H9 (cell line): ENCODE data around the gene HMGA1. TPM values are rescaled to one million over a fixed set of nuclear protein-coding genes. Genes with fewer than 3 reads are reported as not detected.

Source experiments
- DNase-seq: peaks from one replicate; pipeline ENCODE4 v3.0.0-alpha.2; 2017
- H2AFZ ChIP-seq: one replicate; pipeline ENCODE4 v1.6.1; 2013; ENCODE audit warnings: mild to moderate bottlenecking, low read length, control low read depth, moderate library complexity
- H2AK5ac ChIP-seq: 2 replicates; pipeline ENCODE4 v1.6.1; 2013; ENCODE audit warnings: low read length, control low read depth, mixed read lengths; ENCODE audit not compliant: insufficient read length
- H2BK120ac ChIP-seq: one replicate; pipeline ENCODE4 v1.6.1; 2013; ENCODE audit warnings: low read depth, mild to moderate bottlenecking, low read length, control low read depth, inconsistent platforms; ENCODE audit not compliant: poor library complexity, severe bottlenecking
- H2BK12ac ChIP-seq: 2 replicates; pipeline ENCODE4 v1.6.1; 2013; ENCODE audit warnings: low read length, control low read depth, mixed read lengths, low read depth; ENCODE audit not compliant: insufficient read length
- H2BK15ac ChIP-seq: 2 replicates; pipeline ENCODE4 v1.6.1; 2013; ENCODE audit warnings: low read depth, low read length, control low read depth
- H2BK20ac ChIP-seq: one replicate; pipeline ENCODE4 v1.6.1; 2013; ENCODE audit warnings: low read depth, mild to moderate bottlenecking, low read length, control low read depth, inconsistent platforms; ENCODE audit not compliant: poor library complexity, severe bottlenecking
- H2BK5ac ChIP-seq: 2 replicates; pipeline ENCODE4 v1.6.1; 2013; ENCODE audit warnings: low read length, control low read depth, mixed read lengths; ENCODE audit not compliant: insufficient read length
- H3K14ac ChIP-seq: 2 replicates; pipeline ENCODE4 v1.6.1; 2013; ENCODE audit warnings: low read length, control low read depth; ENCODE audit not compliant: insufficient read depth
- H3K18ac ChIP-seq: 2 replicates; pipeline ENCODE4 v1.6.1; 2013; ENCODE audit warnings: low read depth, mild to moderate bottlenecking, mixed read lengths, low read length, control low read depth; ENCODE audit not compliant: insufficient read length
- H3K23ac ChIP-seq: 2 replicates; pipeline ENCODE4 v1.6.1; 2013; ENCODE audit warnings: low read length, control low read depth, mixed read lengths, low read depth; ENCODE audit not compliant: insufficient read length
- H3K23me2 ChIP-seq: 2 replicates; pipeline ENCODE4 v1.6.1; 2013; ENCODE audit warnings: low read depth, mild to moderate bottlenecking, mixed read lengths, low read length, control low read depth; ENCODE audit not compliant: insufficient read length, poor library complexity, severe bottlenecking
- H3K27ac ChIP-seq: 2 replicates; pipeline ENCODE4 v1.5.1; 2013; ENCODE audit warnings: low read length, control low read depth, mixed read lengths, low read depth; ENCODE audit not compliant: insufficient read length
- H3K27me3 ChIP-seq: 2 replicates; pipeline ENCODE4 v1.6.1; 2013; ENCODE audit warnings: low read length, control low read depth, inconsistent platforms; ENCODE audit not compliant: insufficient read depth
- H3K4ac ChIP-seq: 2 replicates; pipeline ENCODE4 v1.6.1; 2013; ENCODE audit warnings: low read depth, mild to moderate bottlenecking, control low read depth, inconsistent platforms, low read length, moderate library complexity
- H3K4me1 ChIP-seq: 2 replicates; pipeline ENCODE4 v1.6.1; 2013; ENCODE audit warnings: low read length, control low read depth, inconsistent platforms; ENCODE audit not compliant: insufficient read depth
- H3K4me2 ChIP-seq: 2 replicates; pipeline ENCODE4 v1.6.1; 2013; ENCODE audit warnings: low read length, control low read depth, mixed read lengths; ENCODE audit not compliant: insufficient read length, insufficient read depth
- H3K56ac ChIP-seq: 2 replicates; pipeline ENCODE4 v1.6.1; 2013; ENCODE audit warnings: low read depth, mild to moderate bottlenecking, mixed read lengths, low read length, control low read depth; ENCODE audit not compliant: insufficient read length
- H3K79me1 ChIP-seq: 2 replicates; pipeline ENCODE4 v1.6.1; 2013; ENCODE audit warnings: low read depth, mild to moderate bottlenecking, moderate library complexity, low read length, control low read depth, inconsistent platforms; ENCODE audit not compliant: insufficient read depth, poor library complexity, severe bottlenecking
- H3K79me2 ChIP-seq: 2 replicates; pipeline ENCODE4 v1.6.1; 2013; ENCODE audit warnings: low read length, control low read depth, inconsistent platforms; ENCODE audit not compliant: insufficient read depth
- H3K9ac ChIP-seq: 2 replicates; pipeline ENCODE4 v1.6.1; 2013; ENCODE audit warnings: low read length, control low read depth, mixed read lengths; ENCODE audit not compliant: insufficient read length; ENCODE audit errors: extremely low read depth
- H3K9me3 ChIP-seq: one replicate; pipeline ENCODE4 v1.6.1; 2013; ENCODE audit warnings: low read depth, low read length, inconsistent platforms; ENCODE audit not compliant: control insufficient read depth
- H3T11ph ChIP-seq: one replicate; pipeline ENCODE4 v1.6.1; 2013; ENCODE audit warnings: mild to moderate bottlenecking, low read length, control low read depth, inconsistent platforms
- H4K20me1 ChIP-seq: one replicate; pipeline ENCODE4 v1.6.1; 2013; ENCODE audit not compliant: control insufficient read depth, insufficient read length, insufficient read depth
- H4K5ac ChIP-seq: 2 replicates; pipeline ENCODE4 v1.6.1; 2013; ENCODE audit warnings: low read depth, mild to moderate bottlenecking, mixed read lengths, low read length, control low read depth; ENCODE audit not compliant: insufficient read length
- H4K8ac ChIP-seq: replicated peaks from 2 replicates; pipeline ENCODE4 v1.6.1; 2013; ENCODE audit warnings: low read length, control low read depth, mixed read lengths, low read depth; ENCODE audit not compliant: insufficient read length
- H4K91ac ChIP-seq: 2 replicates; pipeline ENCODE4 v1.6.1; 2013; ENCODE audit warnings: low read depth, mild to moderate bottlenecking, moderate library complexity, mixed read lengths, low read length, control low read depth; ENCODE audit not compliant: insufficient read length
- H3K27ac Mint-ChIP-seq, 3 experiments: 2 replicates in 2 of 3; 3 replicates in 1 of 3; pipeline ENCODE4 v1.8.0; 2020 to 2021; ENCODE audit warnings: mixed read lengths in 3 of 3, mild to moderate bottlenecking in 1 of 3, moderate library complexity in 1 of 3
- H3K27me3 Mint-ChIP-seq: 2 replicates; pipeline ENCODE4 v1.8.0; 2021; ENCODE audit warnings: low read depth, mild to moderate bottlenecking, moderate library complexity, mixed read lengths
- H3K36me3 Mint-ChIP-seq, 3 experiments: 2 replicates in 2 of 3; 3 replicates in 1 of 3; pipeline ENCODE4 v1.8.0; 2020 to 2021; ENCODE audit warnings: low read depth in 3 of 3, mixed read lengths in 3 of 3; ENCODE audit not compliant: insufficient read depth in 1 of 3
- H3K4me1 Mint-ChIP-seq, 2 experiments: 2 replicates each; pipeline ENCODE4 v1.8.0; 2020; ENCODE audit warnings: mixed read lengths in 2 of 2
- H3K4me3 Mint-ChIP-seq, 2 experiments: 2 replicates in 1 of 2; 3 replicates in 1 of 2; pipeline ENCODE4 v1.8.0; 2020 to 2021; ENCODE audit warnings: mild to moderate bottlenecking in 2 of 2, mixed read lengths in 2 of 2, moderate library complexity in 1 of 2
- H3K9me3 Mint-ChIP-seq, 2 experiments: 2 replicates in 1 of 2; 3 replicates in 1 of 2; pipeline ENCODE4 v1.8.0; 2020; ENCODE audit warnings: mild to moderate bottlenecking in 2 of 2, mixed read lengths in 2 of 2, moderate library complexity in 1 of 2
- CTCF ChIP-seq: fragments of 200-600 bp; sonication (generic); conservative IDR thresholded peaks from 3 replicates; pipeline ENCODE4 v1.8.0; 2021; ENCODE audit warnings: antibody characterized with exemption, mild to moderate bottlenecking
- WGBS: extraction: QIAGEN DNeasy Blood & Tissue Kit; methylation state at CpG from one replicate; pipeline ENCODE4 v1.1.7; 2013; ENCODE audit warnings: missing lambda C conversion rate, low lambda C conversion rate, mixed read lengths; ENCODE audit not compliant: insufficient read length; ENCODE audit errors: extremely low coverage; 5-methylcytosine and 5-hydroxymethylcytosine counted together
- total RNA-seq: library from RNA; stranded (reverse); gene quantifications from 2 replicates; pipeline ENCODE4 v1.2.1, GENCODE V29; 2021

The HMGA1 gene
- total RNA-seq, 1 experiment from 2014 or later = 2,116 TPM

- Mint-ChIP-seq H3K9me3 (no peaks in the 10 kb centered on the region), H3K4me3 (no peak overlapping the region), H3K4me1 (no peaks in the 10 kb centered on the region), H3K36me3 (peaks cover 0 to 27% (median 11%) of the 10 kb centered on the region in 3 experiments; a peak in 6 of 7 replicates), H3K27me3 (no peaks in the 10 kb centered on the region; the same call in 1 of the 2 replicates), H3K27ac (no peak overlapping the region)
- Histone ChIP-seq H3K4me2 (no peak overlapping the region), H2BK120ac (no peak overlapping the region), H3K14ac (no peak overlapping the region), H3K79me1 (no peaks in the 10 kb centered on the region), H3T11ph (no peak overlapping the region), H3K23ac (no peak overlapping the region), H3K4ac (no peak overlapping the region), H2BK20ac (no peak overlapping the region), H2BK15ac (no peak overlapping the region), H3K18ac (no peak overlapping the region), H3K56ac (no peak overlapping the region), H3K79me2 (no peaks in the 10 kb centered on the region), H2BK5ac (no peak overlapping the region), H3K23me2 (no peaks in the 10 kb centered on the region), H2AK5ac (no peak overlapping the region), H3K27ac (no peak overlapping the region), H3K9me3 (no peaks in the 10 kb centered on the region), H4K5ac (no peak overlapping the region), H3K4me1 (no peaks in the 10 kb centered on the region), H2BK12ac (no peak overlapping the region), H4K20me1 (no peaks in the 10 kb centered on the region), H3K27me3 (no peaks in the 10 kb centered on the region), H2AFZ (no peak overlapping the region), H4K8ac (no peak overlapping the region), H3K9ac (no peak overlapping the region), H4K91ac (no peak overlapping the region)
- no peak for DNase-seq
- no peak for TF ChIP-seq CTCF
- no CpG with 5 or more reads among the region's 4 CpGs for WGBS
Measured at GRCh38 chr6:34285448-34286164, 48.9 kb downstream of the HMGA1 start.
